GM21737 (cell line): Measurements from ENCODE around the gene OPCML.

Experiments
- ATAC-seq: cut with Tn5 transposase; IDR thresholded peaks from one replicate; pipeline ENCODE4 v1.9.1; 2021; ENCODE audit warnings: mild to moderate bottlenecking, moderate library complexity; ENCODE audit not compliant: unreplicated experiment

Gene OPCML

DNA sequence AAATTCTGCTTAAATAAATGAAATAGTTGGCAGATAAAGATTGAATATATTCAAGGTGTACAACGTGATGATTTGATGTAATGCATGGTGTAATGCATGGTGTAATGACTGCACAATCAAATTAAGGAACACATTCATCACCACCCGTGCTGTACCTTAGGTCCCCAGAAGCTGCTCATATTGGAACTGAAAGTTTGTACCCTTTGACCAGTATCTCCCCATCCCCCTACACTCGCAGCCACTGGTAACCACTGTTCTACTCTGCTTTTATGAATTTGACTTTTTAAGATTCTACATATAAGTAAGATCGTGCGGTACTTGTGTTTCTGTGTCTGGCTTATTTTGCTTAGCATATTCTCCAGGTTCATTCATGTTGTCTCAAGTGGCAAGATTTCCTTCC lies 445.8 kb downstream of the OPCML start:
- ATAC-seq: no peak

DNA sequence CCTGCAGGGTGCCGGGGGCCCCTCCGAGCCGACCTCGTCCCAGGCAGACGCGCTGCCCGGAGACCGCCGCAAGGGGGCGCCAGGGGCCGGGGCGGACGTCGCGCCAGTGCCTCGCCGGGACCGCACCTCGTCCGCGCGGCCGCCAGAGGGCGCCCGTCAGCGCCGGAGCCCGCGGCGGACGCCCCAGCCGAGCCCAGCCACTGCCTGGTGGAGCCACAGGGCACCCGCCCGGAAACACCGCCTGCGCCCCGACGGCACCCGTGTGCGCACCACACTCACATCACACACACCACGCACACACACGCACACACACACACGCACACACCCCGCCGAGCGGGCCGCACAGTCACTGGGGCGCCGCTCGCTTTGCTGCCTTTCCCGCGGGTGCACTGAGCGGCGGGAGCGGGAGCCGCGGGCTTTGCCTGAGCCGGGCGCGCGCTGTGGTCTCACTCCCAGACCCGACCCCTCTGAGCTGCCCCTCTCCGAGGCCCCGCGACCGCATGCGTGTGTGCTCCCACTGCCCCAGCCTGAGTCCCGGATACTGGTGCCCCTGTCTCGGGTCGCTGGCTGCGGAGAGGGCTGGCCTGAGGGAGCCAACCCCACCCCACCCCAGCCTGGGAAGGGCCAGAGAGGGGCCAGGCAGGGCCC lies 449.3 kb downstream of the OPCML start:
- ATAC-seq: peak; percentile 96

DNA sequence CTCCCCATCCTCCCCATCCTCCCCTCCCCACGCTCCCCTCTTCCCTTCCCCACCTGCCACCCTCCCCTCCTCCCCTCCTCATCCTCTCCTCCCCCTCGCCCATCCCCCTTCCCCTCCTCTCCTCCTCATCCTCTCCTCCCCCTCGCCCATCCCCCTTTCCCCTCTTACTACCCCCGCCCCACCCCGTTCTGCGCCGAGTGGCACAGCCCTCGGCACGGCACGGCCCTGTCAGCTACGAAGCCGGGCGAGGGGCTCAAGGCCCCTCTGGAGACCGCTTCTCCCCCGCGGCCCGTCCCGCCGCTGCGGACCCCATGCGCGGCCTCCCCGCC lies 449.9 kb downstream of the OPCML start:
- ATAC-seq: no peak

DNA sequence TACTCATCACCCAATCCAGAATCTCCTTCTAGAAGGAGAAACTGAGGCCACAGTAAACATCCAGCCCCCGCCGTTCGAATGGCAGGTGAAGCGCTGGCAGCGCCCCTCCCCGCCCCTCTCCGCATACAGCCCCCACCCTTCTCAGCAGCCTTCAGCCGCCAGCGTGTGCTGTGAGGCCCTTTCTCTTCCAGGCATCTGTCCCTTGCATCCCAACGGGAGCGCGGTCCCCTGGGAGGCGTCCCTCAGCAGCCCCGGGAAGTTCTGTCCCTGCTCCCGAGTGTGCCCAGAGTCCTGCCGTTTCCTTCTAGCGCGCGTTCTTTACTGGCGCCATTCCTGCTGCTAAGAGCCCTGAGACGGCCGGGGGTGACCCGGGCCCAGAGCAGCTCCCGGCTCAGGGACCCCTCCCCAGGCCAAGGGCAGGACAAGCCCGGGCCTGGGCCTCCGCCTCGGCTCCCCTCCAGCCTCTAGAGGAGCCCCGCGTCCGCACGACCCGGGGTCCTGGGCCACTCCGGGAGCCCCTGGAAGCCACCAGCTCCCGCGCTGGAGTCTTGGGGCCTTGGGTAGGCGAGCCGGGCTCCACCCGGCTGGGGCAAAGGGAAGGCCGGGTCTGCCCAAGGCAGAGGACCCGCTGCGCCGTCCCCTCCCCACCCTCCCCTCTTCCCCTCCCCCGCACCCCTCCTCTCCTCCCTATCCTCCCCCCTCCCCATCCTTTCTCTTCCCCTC lies 450.4 kb downstream of the OPCML start:
- no peak for ATAC-seq

DNA sequence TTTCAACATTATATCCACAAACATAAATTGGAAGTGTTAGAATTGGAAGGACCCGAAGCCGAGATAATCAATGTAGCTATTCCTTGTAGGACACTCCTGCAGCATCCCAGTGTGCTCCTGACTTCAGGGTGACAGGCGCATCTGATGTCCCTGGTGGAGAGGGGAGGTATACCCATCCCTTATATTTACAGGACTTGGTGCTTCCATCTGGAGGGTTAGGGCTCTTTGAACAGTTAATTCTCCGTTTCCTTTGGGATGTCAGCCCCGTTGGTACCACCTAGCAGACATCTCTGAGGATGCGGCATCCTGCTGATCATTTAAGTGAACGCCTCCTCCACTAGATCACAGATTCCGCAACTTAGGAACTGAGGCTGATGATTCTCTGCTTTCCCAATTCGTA lies 451.3 kb downstream of the OPCML start:
- no peak for ATAC-seq

DNA sequence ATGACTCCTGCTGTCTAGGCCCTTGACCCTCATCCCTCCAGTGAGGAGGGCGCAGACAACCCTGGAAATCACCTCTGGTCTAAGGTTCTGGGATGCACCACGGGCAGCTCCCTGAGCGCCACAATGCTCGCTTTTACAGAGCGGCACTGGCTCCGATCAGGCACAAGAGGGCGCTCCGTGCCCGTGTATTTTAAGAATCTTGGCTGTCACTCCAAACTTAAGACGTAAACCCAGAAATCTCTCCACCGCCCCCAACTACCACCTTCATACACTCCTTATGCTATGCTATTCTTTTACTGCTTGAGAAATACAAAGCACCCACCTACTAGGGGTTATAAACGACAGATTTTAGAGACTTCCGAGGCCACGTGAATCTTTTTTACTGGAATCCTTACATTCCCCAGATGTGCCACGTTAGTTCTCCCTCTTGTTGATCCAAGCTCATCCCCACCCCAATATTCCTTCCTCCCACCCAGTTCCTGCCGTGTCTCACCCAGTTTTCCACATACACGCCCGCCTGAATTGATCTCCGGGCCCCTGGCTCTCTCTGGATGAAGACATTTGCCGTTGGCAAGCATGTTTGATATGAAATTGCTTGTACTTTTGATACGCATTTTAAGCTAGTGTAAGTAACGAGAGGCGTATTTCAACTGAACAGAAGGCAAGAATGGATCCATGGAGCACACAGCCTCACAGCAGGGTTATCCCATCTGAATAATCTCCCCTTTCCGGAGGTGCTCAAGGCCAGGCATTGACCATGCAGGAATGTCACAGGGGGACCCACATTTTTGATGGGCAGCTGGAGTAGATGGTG lies 453.5 kb downstream of the OPCML start:
- no peak for ATAC-seq

DNA sequence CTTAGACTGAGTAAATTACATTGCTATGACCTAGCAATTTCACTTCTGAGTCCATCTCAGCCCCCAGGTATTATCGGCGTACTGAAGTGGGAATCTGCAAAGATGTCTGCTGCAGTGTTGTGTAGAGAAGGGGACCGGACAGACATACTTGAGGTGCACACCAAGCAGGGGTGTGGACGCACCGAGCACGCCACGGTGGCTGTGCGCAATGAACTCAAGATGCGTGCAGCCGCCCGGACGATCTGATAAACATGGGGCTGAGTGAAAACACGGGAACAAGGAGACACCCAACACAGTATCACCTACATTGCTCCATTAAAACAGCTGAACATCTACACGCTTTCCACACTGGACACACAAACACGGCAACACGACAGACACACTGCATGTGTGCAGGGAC lies 454.3 kb downstream of the OPCML start:
- no peak for ATAC-seq

DNA sequence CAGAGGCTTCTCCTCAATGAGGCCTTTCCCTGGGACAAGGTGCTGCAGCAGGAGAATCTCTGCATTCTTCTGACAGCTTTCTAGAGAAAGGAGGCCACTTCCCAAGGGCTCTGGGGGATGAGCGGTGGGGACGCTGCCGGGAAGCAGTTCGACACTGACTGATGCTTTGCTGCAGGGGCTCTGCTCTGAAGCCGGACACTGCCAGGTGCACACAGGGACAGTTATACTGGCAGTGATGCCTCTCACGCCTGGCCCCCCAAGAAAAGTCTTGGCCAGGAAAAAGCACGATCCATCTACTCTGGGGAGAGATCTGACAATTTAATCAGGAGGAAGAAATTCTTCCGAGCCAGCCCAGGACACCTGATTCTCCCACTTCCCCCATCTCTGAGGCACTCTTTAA lies 456.9 kb downstream of the OPCML start:
- no peak for ATAC-seq

DNA sequence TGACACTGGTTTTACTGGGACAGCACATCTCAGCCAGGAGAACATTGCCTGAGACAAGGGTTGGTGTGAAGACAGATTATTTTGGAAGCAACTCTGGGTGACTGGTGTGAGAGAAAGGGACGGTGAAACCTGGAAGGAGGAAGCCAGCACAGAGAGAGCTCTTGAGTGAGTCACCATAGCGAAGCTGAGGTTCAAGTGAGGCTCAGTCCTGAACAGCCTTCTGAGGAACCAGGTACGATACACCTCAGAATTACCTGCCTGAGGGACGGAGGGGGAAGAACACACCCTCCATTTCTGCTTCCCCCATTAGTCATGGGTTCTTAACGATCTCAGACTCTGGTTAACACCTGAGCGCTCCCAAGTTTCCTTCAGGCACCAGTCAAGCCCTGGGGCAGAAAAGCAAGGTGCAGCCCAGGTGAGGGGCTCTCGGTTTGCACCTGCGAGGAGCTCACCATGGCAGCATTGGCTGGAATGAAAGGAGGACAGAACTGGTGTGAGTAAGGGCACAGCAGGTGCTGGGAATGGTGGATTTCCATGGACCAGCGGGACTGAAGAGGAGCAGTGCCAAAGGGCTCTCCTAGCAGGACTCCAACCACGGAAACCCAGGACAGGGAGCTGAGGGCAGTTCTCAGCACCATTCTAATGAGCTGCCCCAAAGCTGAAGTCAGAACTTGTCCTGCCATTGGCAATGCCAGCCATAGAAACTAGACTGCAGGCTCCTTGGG lies 459.3 kb downstream of the OPCML start:
- ATAC-seq: no peak

DNA sequence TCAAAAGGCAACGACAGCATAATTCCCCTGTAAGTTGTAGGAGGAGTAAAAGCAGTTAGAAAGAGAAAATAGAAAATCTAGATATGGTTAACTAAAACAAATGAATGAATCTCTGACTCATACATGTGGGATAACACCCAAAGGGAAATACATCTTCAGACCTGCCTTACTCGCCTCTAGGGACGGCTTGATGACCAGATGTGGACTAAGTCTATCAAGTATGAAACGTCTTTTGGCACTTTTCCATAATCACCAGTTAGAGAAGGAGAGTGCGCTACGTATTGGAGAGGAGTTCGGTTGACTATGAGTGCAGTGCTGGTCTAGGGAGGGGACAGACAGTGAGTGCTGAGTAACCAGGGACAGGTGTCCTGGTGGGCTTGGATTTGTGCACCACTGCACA lies 459.9 kb downstream of the OPCML start:
- no peak for ATAC-seq

DNA sequence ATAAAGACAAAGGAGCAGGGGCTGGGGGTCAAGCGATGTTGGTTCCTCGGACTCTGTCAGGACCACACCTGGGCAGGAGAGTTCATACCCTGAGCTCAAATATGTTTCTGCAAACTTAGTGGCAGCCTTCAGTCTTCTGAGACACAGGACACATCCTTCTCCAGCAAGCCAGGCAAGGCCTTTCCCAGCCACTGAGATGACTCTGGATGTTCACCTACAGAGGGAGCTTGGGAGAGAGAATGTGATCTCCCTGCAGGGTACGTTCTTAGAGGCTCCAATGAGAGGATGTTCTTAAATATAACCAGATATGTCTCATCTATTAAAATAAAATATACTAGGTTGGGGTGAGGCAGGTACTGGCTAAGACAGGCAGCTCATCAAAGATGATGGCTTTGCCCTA lies 461.5 kb downstream of the OPCML start:
- ATAC-seq: no peak

DNA sequence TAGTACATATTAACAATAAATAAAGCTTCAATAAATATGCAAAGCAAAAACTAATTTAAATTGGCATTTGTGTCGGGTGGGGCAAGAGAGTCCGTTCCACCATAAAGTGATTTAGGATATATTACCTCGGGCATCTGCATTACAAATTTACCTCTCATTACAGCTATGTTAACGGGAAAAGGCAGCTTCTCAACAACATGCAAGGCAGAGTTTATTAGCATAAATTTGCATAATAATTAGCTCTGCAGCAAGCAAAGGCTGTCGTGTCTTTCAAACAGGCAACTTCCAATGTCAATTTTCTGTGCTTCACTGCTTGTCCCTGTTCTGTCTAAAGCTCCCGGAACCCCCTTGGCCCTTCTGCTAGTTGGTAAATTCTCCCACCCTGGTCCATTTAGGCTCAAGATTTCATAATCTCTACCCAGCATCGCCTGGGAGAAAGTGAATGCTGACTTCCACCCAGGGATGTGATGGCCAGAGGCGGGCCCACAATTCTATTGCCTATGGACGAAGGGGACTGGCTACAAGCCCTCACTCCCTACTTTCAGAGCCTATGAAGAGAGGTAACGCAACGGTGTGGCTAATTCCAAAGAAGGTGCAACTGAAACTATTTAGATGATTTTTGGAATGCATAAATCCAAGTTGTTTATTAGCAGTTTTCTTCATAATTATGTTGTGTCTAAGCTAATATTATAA lies 462.1 kb downstream of the OPCML start:
- no peak for ATAC-seq

DNA sequence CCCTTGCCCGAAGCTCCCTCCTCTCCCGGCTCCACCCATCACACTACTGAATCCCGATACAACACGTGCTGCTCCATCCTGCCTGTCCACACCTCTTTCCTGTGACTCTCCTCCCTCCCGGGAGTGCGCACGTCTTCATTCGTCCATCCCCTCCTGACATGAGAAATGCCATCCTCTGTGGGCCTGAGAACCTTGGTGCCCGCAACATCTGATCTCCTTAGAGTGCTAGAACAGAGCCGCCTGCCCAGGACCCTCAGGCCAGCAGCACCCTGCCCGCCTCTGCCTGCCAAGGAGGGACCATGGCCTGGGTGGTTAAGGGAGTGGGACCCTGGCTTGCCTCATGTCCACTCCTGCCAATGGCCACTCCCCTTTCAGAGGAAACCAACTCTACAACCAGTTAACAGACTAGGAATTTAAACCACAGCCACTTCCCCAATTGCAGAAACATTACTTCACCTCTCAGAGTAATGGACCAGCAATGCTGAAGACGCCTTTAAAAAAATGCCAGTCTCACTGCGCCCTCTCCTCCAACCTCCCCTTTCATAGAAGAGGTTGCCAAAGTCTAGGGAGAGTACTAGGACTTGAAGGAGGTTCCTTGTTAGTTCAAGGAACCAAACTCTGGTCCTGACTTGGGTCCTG lies 466.3 kb downstream of the OPCML start:
- ATAC-seq: no peak

DNA sequence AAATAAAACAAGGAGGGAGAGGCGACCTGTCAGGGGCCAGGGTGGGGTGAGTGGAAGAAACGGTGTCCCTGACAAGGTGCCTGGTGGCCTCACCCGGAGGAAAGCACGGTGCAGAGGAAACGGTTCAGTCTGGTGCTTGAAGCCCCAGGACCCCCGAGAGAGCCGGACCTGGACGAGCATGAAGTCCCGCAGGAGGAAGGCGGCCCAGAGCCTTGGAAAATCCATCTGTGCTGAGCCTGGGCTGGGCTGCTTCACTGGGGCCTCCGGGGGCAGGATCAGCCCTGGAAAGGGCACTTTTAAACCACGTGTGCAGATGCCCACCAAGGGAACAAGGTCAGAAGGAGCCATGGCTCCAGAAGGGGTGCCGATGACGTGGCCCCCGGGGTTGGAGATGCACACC lies 467.3 kb downstream of the OPCML start:
- no peak for ATAC-seq

DNA sequence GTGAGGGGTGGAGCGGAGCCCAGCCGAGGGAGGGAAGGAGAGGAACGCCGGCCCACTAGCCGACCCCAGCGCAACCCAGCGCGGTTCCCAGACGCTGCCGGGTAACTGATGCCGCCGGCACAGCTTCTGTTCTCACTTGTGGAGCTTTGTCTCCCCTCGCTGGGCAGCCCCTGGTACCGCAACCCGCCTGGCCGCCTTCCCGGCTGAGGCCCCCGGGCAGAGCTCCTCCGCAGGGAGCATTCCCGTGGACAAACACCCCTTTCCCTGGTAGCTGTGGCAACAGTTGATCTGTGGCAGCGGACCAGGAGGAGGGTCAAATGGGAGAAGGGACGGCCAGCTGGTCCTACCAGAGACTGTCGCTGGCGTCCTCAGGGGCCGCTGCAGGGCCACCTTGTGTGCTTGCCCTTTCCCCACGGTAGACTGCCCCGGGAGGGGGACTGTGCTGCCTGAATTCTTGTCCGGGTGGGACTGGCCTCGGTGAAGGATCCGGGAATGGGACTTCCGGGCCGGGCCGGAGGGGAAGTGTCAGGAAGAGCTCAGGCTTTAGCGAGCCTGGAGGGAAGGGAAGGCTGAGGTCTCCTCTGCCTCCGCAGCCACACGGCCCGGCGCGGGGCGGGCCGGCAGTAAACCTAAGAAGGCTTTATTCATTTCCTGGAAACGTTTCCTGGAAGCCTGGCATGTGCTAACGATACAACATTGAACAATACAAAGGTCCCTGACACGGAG lies 468.0 kb downstream of the OPCML start:
- no peak for ATAC-seq

DNA sequence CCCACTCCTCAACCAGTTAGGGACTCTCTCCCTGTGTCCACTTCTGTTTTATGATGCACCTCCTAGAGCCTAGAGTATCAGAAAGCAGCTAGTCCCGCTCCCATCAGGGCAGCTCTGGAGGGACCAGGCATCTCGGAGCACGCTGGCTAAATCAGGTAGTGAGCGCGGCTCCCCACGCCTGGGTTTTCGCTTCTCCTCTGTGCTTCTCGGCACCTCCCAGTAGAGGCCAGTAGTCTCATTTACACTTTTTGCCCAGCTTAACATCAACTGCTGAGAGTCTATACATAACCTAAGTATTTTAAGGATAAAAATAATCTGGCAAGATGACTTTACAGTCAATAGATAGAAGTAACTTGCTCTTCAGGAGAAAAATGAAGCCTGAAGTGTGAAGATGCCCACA lies 473.8 kb downstream of the OPCML start:
- ATAC-seq: no peak

DNA sequence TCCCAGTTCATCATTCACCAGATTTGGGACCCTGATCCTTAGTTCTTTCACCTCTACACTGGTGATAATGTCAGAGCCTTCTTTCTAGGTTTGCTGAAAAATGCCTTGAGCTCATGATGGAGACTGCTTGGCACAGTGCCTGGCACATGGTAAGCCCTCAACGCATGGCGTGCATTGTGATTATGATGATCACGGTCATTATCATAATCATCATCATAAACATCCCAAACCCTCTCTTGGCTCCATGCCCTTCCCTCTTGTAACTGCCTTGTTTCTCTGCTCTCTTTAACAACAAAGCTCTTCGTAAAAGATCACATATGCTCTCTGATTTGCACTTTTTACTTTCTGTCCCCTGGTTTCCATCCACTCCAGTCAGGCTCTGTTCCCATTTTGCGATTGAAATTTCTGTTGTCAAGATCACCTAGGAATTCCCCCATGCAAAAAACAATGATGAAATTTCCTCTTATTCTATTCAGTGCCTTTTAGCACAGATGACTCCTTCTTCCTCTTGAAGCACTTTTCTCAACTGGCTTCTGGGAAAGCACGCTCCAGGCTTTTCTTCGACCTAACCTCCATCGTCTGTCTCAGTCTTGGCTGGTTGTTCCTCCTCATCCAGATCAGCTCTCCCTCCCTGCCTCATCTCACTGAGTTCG lies 479.1 kb downstream of the OPCML start:
- no peak for ATAC-seq

DNA sequence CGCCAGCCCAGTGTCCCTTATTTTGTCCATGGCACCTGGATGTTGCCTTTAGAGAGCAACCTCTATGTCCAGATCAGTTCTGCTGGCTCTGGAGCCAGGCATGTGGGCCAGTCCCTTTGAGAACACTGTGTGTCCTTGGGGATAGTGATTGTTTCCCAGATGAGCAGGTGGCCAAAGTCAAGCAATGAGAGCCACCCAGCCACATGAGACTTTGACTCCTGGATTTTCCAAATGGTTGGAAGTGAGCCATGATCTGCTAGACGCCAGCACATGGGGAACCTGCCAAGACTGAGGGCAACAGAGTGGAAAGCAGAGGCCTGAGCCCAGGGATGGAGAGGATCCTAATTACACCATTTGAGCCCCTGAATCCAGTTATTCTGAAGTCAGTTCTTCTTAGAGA lies 479.8 kb downstream of the OPCML start:
- ATAC-seq: no peak
